SKM-1 (cell line): ENCODE results near the gene RALGPS1.

Experiments
- DNase-seq: peaks from one replicate; lab custom pipeline; 2025; ENCODE audit not compliant: unreplicated experiment; lab: John Stamatoyannopoulos, UW

Gene RALGPS1

GRCh38 chr9:127214421-127215267 is 300.1 kb downstream of the RALGPS1 start:
- DNase-seq: no peak

GRCh38 chr9:127215268-127216209 is 301.0 kb downstream of the RALGPS1 start:
- no peak for DNase-seq

- no peak for DNase-seq
Observed at GRCh38 chr9:127216210-127216887, 301.8 kb downstream of the RALGPS1 start.

- DNase-seq: no peak
Observed at GRCh38 chr9:127216888-127217217, 302.3 kb downstream of the RALGPS1 start.

- DNase-seq: no peak
Observed at GRCh38 chr9:127218818-127219217, 304.2 kb downstream of the RALGPS1 start.

GRCh38 chr9:127219520-127219919 is 304.9 kb downstream of the RALGPS1 start:
- no peak for DNase-seq

- no peak for DNase-seq
Observed at GRCh38 chr9:127221695-127222094, 307.1 kb downstream of the RALGPS1 start.

- no peak for DNase-seq
Observed at GRCh38 chr9:127222388-127223095, 308.0 kb downstream of the RALGPS1 start.

- no peak for DNase-seq
Observed at GRCh38 chr9:127223266-127223665, 308.7 kb downstream of the RALGPS1 start.

- DNase-seq: no peak
Observed at GRCh38 chr9:127223810-127224177, 309.2 kb downstream of the RALGPS1 start.

GRCh38 chr9:127224178-127224882 is 309.7 kb downstream of the RALGPS1 start:
- DNase-seq: peak; percentile 52

GRCh38 chr9:127224883-127225739 is 310.5 kb downstream of the RALGPS1 start:
- peak; percentile 89 for DNase-seq

GRCh38 chr9:127225801-127226625 is 311.4 kb downstream of the RALGPS1 start:
- DNase-seq: no peak

GRCh38 chr9:127229691-127230417 is 315.3 kb downstream of the RALGPS1 start:
- DNase-seq: no peak

GRCh38 chr9:127231666-127232065 is 317.1 kb downstream of the RALGPS1 start:
- no peak for DNase-seq

GRCh38 chr9:127232833-127233549 is 318.4 kb downstream of the RALGPS1 start:
- DNase-seq: no peak

- no peak for DNase-seq
Observed at GRCh38 chr9:127233550-127233949, 319.0 kb downstream of the RALGPS1 start.
